HG02840 (cell line): ENCODE data around the gene NT5E.

Experiments used
- ATAC-seq: cut with Tn5 transposase; IDR thresholded peaks from one replicate; pipeline ENCODE4 v1.9.1; 2021; ENCODE audit warnings: mild to moderate bottlenecking, moderate library complexity, moderate number of reproducible peaks; ENCODE audit not compliant: unreplicated experiment, low FRiP score

NT5E gene

GRCh38 chr6:85421181-85421580 lies 28.7 kb upstream of the NT5E start:
- no peak for ATAC-seq

GRCh38 chr6:85421972-85422371 lies 27.9 kb upstream of the NT5E start:
- no peak for ATAC-seq

- no peak for ATAC-seq
Measured at GRCh38 chr6:85422996-85423395, 26.9 kb upstream of the NT5E start.

- no peak for ATAC-seq
Measured at GRCh38 chr6:85424981-85425380, 24.9 kb upstream of the NT5E start.

GRCh38 chr6:85425997-85426396 lies 23.9 kb upstream of the NT5E start:
- ATAC-seq: no peak

- no peak for ATAC-seq
Measured at GRCh38 chr6:85428486-85428885, 21.4 kb upstream of the NT5E start.

- ATAC-seq: no peak
Measured at GRCh38 chr6:85429346-85429745, 20.5 kb upstream of the NT5E start.

- ATAC-seq: no peak
Measured at GRCh38 chr6:85431271-85431670, 18.6 kb upstream of the NT5E start.

GRCh38 chr6:85432554-85432953 lies 17.3 kb upstream of the NT5E start:
- ATAC-seq: no peak

GRCh38 chr6:85435851-85436250 lies 14.0 kb upstream of the NT5E start:
- no peak for ATAC-seq

- ATAC-seq: no peak
Measured at GRCh38 chr6:85436411-85436810, 13.5 kb upstream of the NT5E start.

- no peak for ATAC-seq
Measured at GRCh38 chr6:85436939-85437495, 12.9 kb upstream of the NT5E start.

- ATAC-seq: no peak
Measured at GRCh38 chr6:85443349-85444117, 6.3 kb upstream of the NT5E start.

- ATAC-seq: peak; percentile 75
Measured at GRCh38 chr6:85449388-85449817, 480 bp upstream of the NT5E start.

- no peak for ATAC-seq
Measured at GRCh38 chr6:85451565-85452306, 1.9 kb downstream of the NT5E start.

GRCh38 chr6:85452441-85452881 lies 2.6 kb downstream of the NT5E start:
- ATAC-seq: no peak

- ATAC-seq: no peak
Measured at GRCh38 chr6:85453052-85453451, 3.2 kb downstream of the NT5E start.

GRCh38 chr6:85453490-85453889 lies 3.6 kb downstream of the NT5E start:
- no peak for ATAC-seq

GRCh38 chr6:85455471-85456026 lies 5.7 kb downstream of the NT5E start:
- no peak for ATAC-seq

- ATAC-seq: no peak
Measured at GRCh38 chr6:85456782-85457181, 6.9 kb downstream of the NT5E start.

GRCh38 chr6:85458184-85458583 lies 8.3 kb downstream of the NT5E start:
- ATAC-seq: no peak
